ENCODE results near the gene STX8.

STX8 gene

DNA sequence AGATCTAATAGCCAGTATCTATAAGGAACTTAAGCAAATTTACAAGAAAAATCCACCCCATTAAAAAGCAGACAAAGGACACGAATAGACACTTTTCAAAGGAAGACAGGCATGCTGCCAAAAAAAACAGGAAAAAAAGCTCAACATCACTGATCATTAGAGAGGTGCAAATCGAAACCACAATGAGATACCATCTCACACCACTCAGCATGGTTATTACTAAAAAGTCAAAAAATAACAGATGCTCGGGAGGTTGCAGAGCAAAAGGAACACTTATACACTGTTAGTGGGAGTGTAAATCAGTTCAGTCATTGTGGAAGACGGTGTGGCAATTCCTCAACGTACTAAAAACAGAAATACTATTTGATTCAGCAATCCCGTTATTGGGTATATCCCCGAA lies 9.6 kb downstream of the STX8 start:
- H3K4me3 ChIP-seq (ENCODE audit: low read length) = no peak overlapping the region
- H4K20me1 ChIP-seq (ENCODE audit: insufficient read depth, low read length) = no peaks in the 10 kb centered on the region
- no peaks in the 10 kb centered on the region for H3K79me2 ChIP-seq (ENCODE audit: low read length)
- H3K27me3 ChIP-seq (ENCODE audit: low read depth, low read length) = no peaks in the 10 kb centered on the region
- no peak overlapping the region for H3K27ac ChIP-seq (ENCODE audit: low read length)
- H3K4me2 ChIP-seq (ENCODE audit: low read length) = no peak overlapping the region
- H3K9me3 ChIP-seq (ENCODE audit: insufficient read depth, low read length) = no peaks in the 10 kb centered on the region
- H3K36me3 ChIP-seq (replicated peaks; ENCODE audit: low read depth, low read length) = no peaks in the 10 kb centered on the region
- no peak overlapping the region for H3K9ac ChIP-seq (ENCODE audit: low read length)
- TF ChIP-seq EZH2phosphoT487 (IDR thresholded peaks at IDR 0.05; ENCODE audit: low read depth) = no peak
- TF ChIP-seq, protein P1, sequence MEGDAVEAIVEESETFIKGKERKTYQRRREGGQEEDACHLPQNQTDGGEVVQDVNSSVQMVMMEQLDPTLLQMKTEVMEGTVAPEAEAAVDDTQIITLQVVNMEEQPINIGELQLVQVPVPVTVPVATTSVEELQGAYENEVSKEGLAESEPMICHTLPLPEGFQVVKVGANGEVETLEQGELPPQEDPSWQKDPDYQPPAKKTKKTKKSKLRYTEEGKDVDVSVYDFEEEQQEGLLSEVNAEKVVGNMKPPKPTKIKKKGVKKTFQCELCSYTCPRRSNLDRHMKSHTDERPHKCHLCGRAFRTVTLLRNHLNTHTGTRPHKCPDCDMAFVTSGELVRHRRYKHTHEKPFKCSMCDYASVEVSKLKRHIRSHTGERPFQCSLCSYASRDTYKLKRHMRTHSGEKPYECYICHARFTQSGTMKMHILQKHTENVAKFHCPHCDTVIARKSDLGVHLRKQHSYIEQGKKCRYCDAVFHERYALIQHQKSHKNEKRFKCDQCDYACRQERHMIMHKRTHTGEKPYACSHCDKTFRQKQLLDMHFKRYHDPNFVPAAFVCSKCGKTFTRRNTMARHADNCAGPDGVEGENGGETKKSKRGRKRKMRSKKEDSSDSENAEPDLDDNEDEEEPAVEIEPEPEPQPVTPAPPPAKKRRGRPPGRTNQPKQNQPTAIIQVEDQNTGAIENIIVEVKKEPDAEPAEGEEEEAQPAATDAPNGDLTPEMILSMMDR (IDR thresholded peaks at IDR 0.05; ENCODE audit: low read depth, low read length) = no peak
- H2AFZ ChIP-seq (ENCODE audit: low read depth, low read length) = no peak overlapping the region
- H3K4me1 ChIP-seq (ENCODE audit: low read length) = 0 out of 2 replicates have a peak, but pooled peaks cover 6% of the 10 kb centered on the region

DNA sequence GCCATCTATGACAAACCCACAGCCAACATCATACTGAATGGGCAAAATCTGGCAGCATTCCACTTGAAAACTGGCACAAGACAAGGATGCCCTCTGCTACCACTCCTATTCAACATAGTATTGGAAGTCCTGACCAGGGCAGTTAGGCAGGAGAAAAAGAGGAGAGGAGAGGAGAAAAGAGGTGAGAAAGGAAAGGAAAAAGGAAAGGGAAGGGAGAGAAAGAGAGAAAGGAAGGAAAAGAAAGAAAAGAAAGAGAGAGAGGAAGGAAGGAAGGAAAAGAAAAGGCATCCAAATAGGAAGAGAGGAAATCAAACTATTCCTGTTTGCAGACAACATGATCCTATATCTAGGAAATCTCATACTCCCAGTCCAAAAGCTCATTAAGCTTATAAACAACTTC lies 11.5 kb downstream of the STX8 start:
- no peak overlapping the region for H3K27ac ChIP-seq (ENCODE audit: low read length)
- H3K9me3 ChIP-seq (ENCODE audit: insufficient read depth, low read length) = no peaks in the 10 kb centered on the region
- no peak overlapping the region for H3K4me3 ChIP-seq (ENCODE audit: low read length)
- 0 out of 2 replicates have a peak, but pooled peaks cover 6% of the 10 kb centered on the region for H3K4me1 ChIP-seq (ENCODE audit: low read length)
- H3K36me3 ChIP-seq (replicated peaks; ENCODE audit: low read depth, low read length) = no peaks in the 10 kb centered on the region
- H2AFZ ChIP-seq (ENCODE audit: low read depth, low read length) = no peak overlapping the region
- TF ChIP-seq, protein P1 (IDR thresholded peaks at IDR 0.05; ENCODE audit: low read depth, low read length) = no peak
- H3K4me2 ChIP-seq (ENCODE audit: low read length) = no peak overlapping the region
- H3K79me2 ChIP-seq (ENCODE audit: low read length) = no peaks in the 10 kb centered on the region
- no peaks in the 10 kb centered on the region for H4K20me1 ChIP-seq (ENCODE audit: insufficient read depth, low read length)
- no peak overlapping the region for H3K9ac ChIP-seq (ENCODE audit: low read length)
- no peaks in the 10 kb centered on the region for H3K27me3 ChIP-seq (ENCODE audit: low read depth, low read length)

DNA sequence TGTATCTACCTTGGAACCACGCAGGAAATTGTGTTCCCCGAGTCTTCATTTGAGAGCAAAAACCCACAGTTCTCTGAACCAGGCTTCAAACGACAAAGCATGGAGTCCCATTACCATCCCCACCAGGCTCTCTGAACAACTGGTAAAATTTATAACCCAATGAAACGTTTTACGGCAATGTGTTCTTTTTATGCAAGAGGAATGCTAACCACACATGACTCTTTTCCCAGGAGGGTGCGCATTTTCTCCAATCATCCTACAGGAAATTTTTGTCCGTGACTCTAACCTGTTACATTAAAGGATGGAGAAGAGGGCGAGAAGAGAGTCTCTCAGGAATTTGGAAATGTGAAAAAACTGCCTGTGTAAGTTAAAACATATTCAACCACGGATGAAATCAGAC lies 17.8 kb downstream of the STX8 start:
- no peaks in the 10 kb centered on the region for H3K79me2 ChIP-seq (ENCODE audit: low read length)
- TF ChIP-seq, protein P1 (IDR thresholded peaks at IDR 0.05; ENCODE audit: low read depth, low read length) = no peak
- TF ChIP-seq EZH2phosphoT487 (IDR thresholded peaks at IDR 0.05; ENCODE audit: low read depth) = no peak
- no peak overlapping the region for H3K4me3 ChIP-seq (ENCODE audit: low read length)
- H2AFZ ChIP-seq (ENCODE audit: low read depth, low read length) = no peak overlapping the region
- H3K9me3 ChIP-seq (ENCODE audit: insufficient read depth, low read length) = no peaks in the 10 kb centered on the region
- no peak overlapping the region for H3K27ac ChIP-seq (ENCODE audit: low read length)
- no peaks in the 10 kb centered on the region for H4K20me1 ChIP-seq (ENCODE audit: insufficient read depth, low read length)
- no peaks in the 10 kb centered on the region for H3K27me3 ChIP-seq (ENCODE audit: low read depth, low read length)
- H3K9ac ChIP-seq (ENCODE audit: low read length) = no peak overlapping the region
- H3K4me2 ChIP-seq (ENCODE audit: low read length) = no peak overlapping the region
- no peaks in the 10 kb centered on the region for H3K4me1 ChIP-seq (ENCODE audit: low read length)
- H3K36me3 ChIP-seq (replicated peaks; ENCODE audit: low read depth, low read length) = no peaks in the 10 kb centered on the region

DNA sequence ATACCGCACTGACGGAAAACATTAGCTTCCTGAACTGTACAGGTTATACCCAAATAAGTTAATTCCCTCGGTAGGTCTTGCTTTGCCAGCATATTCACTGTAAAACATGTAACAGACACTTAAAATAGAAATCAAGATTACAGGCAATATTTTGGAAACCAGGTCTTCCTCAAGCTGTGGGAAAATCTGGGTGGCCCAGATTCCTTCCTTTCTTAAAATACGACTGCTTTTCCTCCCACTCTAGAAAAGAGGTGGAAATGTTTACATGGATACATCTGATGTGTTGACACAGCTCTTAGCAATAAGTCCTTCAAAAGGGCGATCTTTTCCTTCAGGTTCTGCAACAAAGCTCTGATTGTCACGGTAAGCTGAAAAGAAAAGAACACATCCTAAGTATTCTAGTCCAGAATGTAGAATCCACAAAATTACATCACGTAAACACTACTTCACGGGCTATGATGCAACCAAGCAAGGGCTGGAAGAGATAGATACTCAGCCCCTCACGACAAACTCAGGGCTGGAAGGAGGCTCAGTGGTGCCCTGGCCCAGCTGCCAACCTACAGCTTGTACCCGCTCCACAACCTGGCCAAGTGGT lies 18.4 kb downstream of the STX8 start:
- H3K9me3 ChIP-seq (ENCODE audit: insufficient read depth, low read length) = no peaks in the 10 kb centered on the region
- no peaks in the 10 kb centered on the region for H4K20me1 ChIP-seq (ENCODE audit: insufficient read depth, low read length)
- TF ChIP-seq, protein P1 (IDR thresholded peaks at IDR 0.05; ENCODE audit: low read depth, low read length) = no peak
- no peak for TF ChIP-seq EZH2phosphoT487 (IDR thresholded peaks at IDR 0.05; ENCODE audit: low read depth)

More for the DNA sequence above, 18.4 kb downstream of the STX8 start:
- Histone ChIP-seq H3K36me3 (replicated peaks; ENCODE audit: low read depth, low read length) (no peaks in the 10 kb centered on the region), H3K4me3 (ENCODE audit: low read length) (no peak overlapping the region), H3K27me3 (ENCODE audit: low read depth, low read length) (no peaks in the 10 kb centered on the region), H3K9ac (ENCODE audit: low read length) (no peak overlapping the region), H3K4me1 (ENCODE audit: low read length) (no peaks in the 10 kb centered on the region), H3K27ac (ENCODE audit: low read length) (no peak overlapping the region), H2AFZ (ENCODE audit: low read depth, low read length) (no peak overlapping the region), H3K4me2 (ENCODE audit: low read length) (no peak overlapping the region), H3K79me2 (ENCODE audit: low read length) (no peaks in the 10 kb centered on the region)
